CD4-positive, alpha-beta T cell treated with Interleukin-17A for 1 hour (primary cell): Measurements from ENCODE around the gene TLCD4.
A peak's percentile ranks its signal among the peaks of the same experiment; 100 is the strongest.
"Not testable (repeated sequence)": the region's sequence is repeated elsewhere in the genome, so short reads cannot be mapped to it uniquely, and the experiment has no call there.

Source experiments
- DNase-seq: peaks from one replicate; pipeline ENCODE4 v3.0.0-alpha.2; 2020

TLCD4 gene

GRCh38 chr1:95096218-95096841 is 20.8 kb upstream of the TLCD4 start:
- no peak for DNase-seq

GRCh38 chr1:95097426-95097825 is 19.7 kb upstream of the TLCD4 start:
- no peak for DNase-seq

GRCh38 chr1:95098196-95098595 is 19.0 kb upstream of the TLCD4 start:
- no peak for DNase-seq

GRCh38 chr1:95108792-95109191 is 8.4 kb upstream of the TLCD4 start:
- no peak for DNase-seq

GRCh38 chr1:95111014-95111413 is 6.1 kb upstream of the TLCD4 start:
- DNase-seq = no peak

- no peak for DNase-seq
Observed at GRCh38 chr1:95113684-95114083, 3.5 kb upstream of the TLCD4 start.

GRCh38 chr1:95115708-95116137 is 1.4 kb upstream of the TLCD4 start:
- no peak for DNase-seq

GRCh38 chr1:95116580-95117206 is 462 bp upstream of the TLCD4 start:
- DNase-seq = peak; percentile 59

- DNase-seq = peak; percentile 16
Observed at GRCh38 chr1:95118067-95118499, 928 bp downstream of the TLCD4 start.

- no peak for DNase-seq
Observed at GRCh38 chr1:95118710-95119109, 1.6 kb downstream of the TLCD4 start.

- no peak for DNase-seq
Observed at GRCh38 chr1:95119273-95119672, 2.1 kb downstream of the TLCD4 start.

GRCh38 chr1:95122151-95122697 is 5.1 kb downstream of the TLCD4 start:
- no peak for DNase-seq

GRCh38 chr1:95124342-95124741 is 7.2 kb downstream of the TLCD4 start:
- DNase-seq = no peak

GRCh38 chr1:95126366-95126765 is 9.2 kb downstream of the TLCD4 start:
- no peak for DNase-seq

GRCh38 chr1:95126846-95127245 is 9.7 kb downstream of the TLCD4 start:
- DNase-seq = no peak

GRCh38 chr1:95127380-95127779 is 10.2 kb downstream of the TLCD4 start:
- DNase-seq = no peak

GRCh38 chr1:95132762-95133161 is 15.6 kb downstream of the TLCD4 start:
- DNase-seq = no peak

- no peak for DNase-seq
Observed at GRCh38 chr1:95133687-95134086, 16.5 kb downstream of the TLCD4 start.

- no peak for DNase-seq
Observed at GRCh38 chr1:95138223-95138622, 21.1 kb downstream of the TLCD4 start.

GRCh38 chr1:95139039-95139438 is 21.9 kb downstream of the TLCD4 start:
- no peak for DNase-seq

- DNase-seq = no peak
Observed at GRCh38 chr1:95140791-95141190, 23.6 kb downstream of the TLCD4 start.

- no peak for DNase-seq
Observed at GRCh38 chr1:95145493-95145892, 28.3 kb downstream of the TLCD4 start.

GRCh38 chr1:95146637-95147036 is 29.5 kb downstream of the TLCD4 start:
- no peak for DNase-seq

- DNase-seq = no peak
Observed at GRCh38 chr1:95154096-95154495, 36.9 kb downstream of the TLCD4 start.

GRCh38 chr1:95165569-95165968 is 48.4 kb downstream of the TLCD4 start:
- DNase-seq = not testable (repeated sequence)
